Measurements from ENCODE around the gene ITPRID1.

Gene ITPRID1

DNA sequence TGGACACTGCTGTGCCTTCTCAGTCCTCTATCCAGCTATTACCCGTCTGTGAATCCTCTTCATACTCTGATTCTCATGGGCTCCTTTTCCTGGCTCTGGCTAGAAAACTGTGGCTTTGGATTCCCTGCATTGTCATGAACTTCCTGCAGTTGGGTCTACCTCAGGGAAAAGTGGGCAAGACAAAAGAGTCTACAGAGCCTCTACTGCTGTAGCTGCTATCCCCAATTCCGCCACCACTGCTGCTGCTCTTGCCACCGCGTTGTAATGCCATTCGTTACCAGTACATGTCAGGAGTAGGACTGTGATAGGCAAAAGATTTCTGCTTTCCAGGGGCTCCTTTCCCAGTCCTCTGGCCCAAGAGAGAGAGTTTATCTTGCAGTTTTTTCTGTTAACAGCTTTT is 149.2 kb downstream of the ITPRID1 start:
- TF ChIP-seq, protein P1, sequence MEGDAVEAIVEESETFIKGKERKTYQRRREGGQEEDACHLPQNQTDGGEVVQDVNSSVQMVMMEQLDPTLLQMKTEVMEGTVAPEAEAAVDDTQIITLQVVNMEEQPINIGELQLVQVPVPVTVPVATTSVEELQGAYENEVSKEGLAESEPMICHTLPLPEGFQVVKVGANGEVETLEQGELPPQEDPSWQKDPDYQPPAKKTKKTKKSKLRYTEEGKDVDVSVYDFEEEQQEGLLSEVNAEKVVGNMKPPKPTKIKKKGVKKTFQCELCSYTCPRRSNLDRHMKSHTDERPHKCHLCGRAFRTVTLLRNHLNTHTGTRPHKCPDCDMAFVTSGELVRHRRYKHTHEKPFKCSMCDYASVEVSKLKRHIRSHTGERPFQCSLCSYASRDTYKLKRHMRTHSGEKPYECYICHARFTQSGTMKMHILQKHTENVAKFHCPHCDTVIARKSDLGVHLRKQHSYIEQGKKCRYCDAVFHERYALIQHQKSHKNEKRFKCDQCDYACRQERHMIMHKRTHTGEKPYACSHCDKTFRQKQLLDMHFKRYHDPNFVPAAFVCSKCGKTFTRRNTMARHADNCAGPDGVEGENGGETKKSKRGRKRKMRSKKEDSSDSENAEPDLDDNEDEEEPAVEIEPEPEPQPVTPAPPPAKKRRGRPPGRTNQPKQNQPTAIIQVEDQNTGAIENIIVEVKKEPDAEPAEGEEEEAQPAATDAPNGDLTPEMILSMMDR (IDR thresholded peaks at IDR 0.05; ENCODE audit: low read depth, low read length, missing control alignments) = no peak
- DNase-seq (ENCODE audit: extremely low read depth, low read depth) = no peak
- H3K4me3 ChIP-seq (replicated peaks; ENCODE audit: low read depth, low read length) = no peak overlapping the region

DNA sequence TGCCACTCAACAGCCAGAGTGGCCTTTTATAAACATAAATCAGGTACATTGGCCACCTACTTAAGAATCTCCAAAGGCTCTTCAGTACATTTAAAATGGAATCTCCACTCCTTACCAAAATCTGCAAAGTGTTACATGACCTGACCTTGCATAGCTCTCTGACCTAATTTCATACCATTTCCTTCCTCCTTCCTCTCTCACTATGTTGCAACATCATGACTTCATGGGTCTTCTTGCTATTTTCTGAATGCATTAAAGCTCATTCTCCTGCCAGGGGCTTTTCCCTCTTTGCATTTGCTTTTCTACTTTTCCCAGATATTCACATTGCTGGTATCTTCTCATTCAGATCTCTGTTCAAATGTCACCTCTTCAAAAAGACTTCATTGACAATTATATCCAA is 151.0 kb downstream of the ITPRID1 start:
- no peak for DNase-seq (ENCODE audit: extremely low read depth, low read depth)
- H3K4me3 ChIP-seq (replicated peaks; ENCODE audit: low read depth, low read length) = no peak overlapping the region
- TF ChIP-seq, protein P1 (IDR thresholded peaks at IDR 0.05; ENCODE audit: low read depth, low read length, missing control alignments) = no peak

DNA sequence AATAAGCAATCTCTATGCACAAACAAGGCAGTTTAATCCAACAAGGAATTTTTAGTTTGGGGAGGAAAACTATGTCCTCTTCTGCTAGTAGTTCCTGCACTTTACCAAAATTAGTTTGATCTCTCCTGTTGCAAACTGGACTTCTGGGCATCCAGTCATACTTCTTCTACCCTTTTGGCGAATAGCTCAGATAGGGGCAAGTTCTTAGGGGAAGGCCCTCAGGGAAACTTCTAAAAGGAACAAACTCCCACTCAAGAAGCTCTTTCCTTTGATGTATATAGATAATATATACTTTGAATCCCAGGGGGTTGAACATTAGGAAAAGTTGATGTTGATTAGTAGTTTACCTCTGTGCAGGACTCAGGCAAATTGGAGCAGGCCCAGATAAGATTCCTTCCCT is 151.7 kb downstream of the ITPRID1 start:
- TF ChIP-seq, protein P1 (IDR thresholded peaks at IDR 0.05; ENCODE audit: low read depth, low read length, missing control alignments) = no peak
- no peak overlapping the region for H3K4me3 ChIP-seq (replicated peaks; ENCODE audit: low read depth, low read length)

DNA sequence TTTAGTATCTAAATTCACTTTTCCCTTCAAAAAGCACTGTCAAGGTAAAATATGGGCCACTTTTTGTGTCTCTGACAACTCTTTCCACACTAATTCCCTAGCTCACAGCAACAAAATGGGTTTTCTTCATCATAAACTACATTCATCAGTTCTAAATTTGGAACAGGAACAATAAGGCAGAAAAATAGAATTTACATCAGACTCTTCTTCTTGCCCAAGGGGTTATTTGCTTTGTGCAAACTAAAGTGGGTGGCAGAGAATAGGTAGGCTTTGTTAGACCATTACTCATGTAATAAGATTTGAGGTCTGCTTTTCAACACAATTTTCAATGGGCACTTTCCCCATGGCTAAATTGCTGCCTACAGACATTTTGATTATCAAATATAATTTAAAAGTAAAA is 155.6 kb downstream of the ITPRID1 start:
- no peak overlapping the region for H3K4me3 ChIP-seq (replicated peaks; ENCODE audit: low read depth, low read length)
- TF ChIP-seq, protein P1 (IDR thresholded peaks at IDR 0.05; ENCODE audit: low read depth, low read length, missing control alignments) = no peak
- DNase-seq (ENCODE audit: extremely low read depth, low read depth) = no peak

More for the DNA sequence above, 151.7 kb downstream of the ITPRID1 start:
- no peak for DNase-seq (ENCODE audit: extremely low read depth, low read depth)

DNA sequence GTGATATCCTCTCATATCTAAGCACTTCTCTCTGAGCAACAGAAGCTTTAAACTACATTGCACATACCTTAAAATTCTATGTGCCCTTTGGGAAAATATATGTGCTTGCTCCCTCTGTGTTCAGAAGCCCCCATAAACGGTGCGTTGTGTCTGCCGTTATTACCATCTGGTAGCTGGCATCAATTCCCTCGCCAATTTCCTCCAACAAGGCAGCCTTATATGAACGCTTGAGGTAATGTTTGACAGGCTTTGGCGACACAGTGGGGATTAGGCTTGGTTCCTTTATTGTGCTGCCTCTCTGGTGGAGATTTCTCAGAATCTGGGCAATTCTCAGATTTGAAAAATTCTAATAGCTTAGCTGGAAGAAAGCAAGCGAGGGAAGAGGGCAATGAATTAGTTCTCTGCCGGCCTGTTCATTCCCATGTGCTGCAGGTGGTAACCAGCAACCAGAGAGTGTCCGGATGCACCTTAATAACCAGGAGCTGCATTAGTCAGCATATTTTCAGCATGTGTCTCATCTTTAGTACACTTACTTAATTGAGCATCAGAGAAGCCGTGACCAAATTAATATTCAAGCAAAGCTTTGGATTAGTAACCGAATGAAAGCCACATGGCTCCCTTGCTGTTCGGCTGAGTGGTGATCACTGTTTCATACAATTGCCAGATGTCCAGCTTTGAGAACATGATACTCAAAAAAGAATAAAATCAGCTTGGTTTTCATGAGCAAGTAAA is 165.8 kb downstream of the ITPRID1 start:
- TF ChIP-seq, protein P1 (IDR thresholded peaks at IDR 0.05; ENCODE audit: low read depth, low read length, missing control alignments) = no peak
- no peak for DNase-seq (ENCODE audit: extremely low read depth, low read depth)

DNA sequence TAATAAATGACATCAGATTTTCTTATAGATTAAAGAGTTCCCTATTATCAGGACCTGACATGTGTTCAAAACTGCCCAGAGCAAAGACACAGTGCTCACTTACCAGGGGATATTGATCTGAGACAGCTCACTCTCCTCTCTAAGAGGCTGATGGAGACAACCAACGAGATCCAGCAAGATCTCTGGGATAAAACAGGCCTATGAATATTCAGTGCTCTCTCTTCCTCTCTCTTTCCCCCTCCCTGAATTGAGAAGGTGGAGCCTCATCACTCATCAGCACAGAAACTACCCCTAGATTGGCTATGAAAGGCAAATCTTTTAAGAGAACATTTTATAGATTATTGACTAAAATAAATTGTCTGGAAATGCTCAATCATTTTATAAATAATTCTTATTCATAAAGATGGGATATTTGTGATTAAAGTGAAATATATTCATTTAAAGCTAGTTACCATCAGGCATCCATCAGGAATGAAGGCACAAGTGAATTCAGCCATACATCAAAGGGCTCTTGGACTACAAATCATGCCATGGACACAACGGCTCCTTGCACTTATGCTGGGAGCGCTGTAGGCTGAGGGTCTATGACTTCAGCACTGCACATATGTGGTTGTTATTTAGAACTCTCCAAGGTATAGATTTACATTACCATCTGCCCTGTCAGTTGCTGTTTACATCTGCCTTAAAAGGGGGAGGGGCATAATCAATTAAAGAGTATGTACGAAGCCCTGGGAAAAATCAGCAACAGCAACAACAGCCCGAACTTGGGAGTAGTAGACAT is 169.7 kb downstream of the ITPRID1 start:
- H3K4me3 ChIP-seq (replicated peaks; ENCODE audit: low read depth, low read length) = no peak overlapping the region
- TF ChIP-seq, protein P1 (IDR thresholded peaks at IDR 0.05; ENCODE audit: low read depth, low read length, missing control alignments) = no peak
- DNase-seq (ENCODE audit: extremely low read depth, low read depth) = no peak

More for the DNA sequence above, 165.8 kb downstream of the ITPRID1 start:
- no peak overlapping the region for H3K4me3 ChIP-seq (replicated peaks; ENCODE audit: low read depth, low read length)

Data from HFF-Myc (cell line).